Effector memory CD8-positive, alpha-beta T cell (primary cell): ENCODE data around the gene MAST1.
"Not testable (repeated sequence)": the region's sequence is repeated elsewhere in the genome, so short reads cannot be mapped to it uniquely, and the experiment has no call there.

Experiments
- ATAC-seq: fragments of 150-1000 bp; cut with Tn5 transposase; replicated peaks from 2 replicates; pipeline ENCODE4 v1.10.0; 2021; ENCODE audit warnings: mild to moderate bottlenecking, moderate library complexity
- DNase-seq, 3 experiments: peaks; one replicate each; pipeline ENCODE4 v3.0.0; 2021
- H3K27ac Mint-ChIP-seq, 2 donors: one replicate each; pipeline ENCODE4 v1.8.0; 2022; ENCODE audit warnings: mild to moderate bottlenecking in 2 of 2, mixed read lengths in 2 of 2, moderate library complexity in 2 of 2
- H3K27me3 Mint-ChIP-seq, 2 donors: one replicate each; pipeline ENCODE4 v1.8.0; 2022; ENCODE audit warnings: mixed read lengths in 2 of 2
- H3K36me3 Mint-ChIP-seq: one replicate; pipeline ENCODE4 v1.8.0; 2022; ENCODE audit warnings: mild to moderate bottlenecking, moderate library complexity, mixed read lengths; ENCODE audit not compliant: insufficient read depth
- H3K4me1 Mint-ChIP-seq, 2 donors: one replicate each; pipeline ENCODE4 v1.8.0; 2022; ENCODE audit warnings: low read depth in 2 of 2, mixed read lengths in 2 of 2
- H3K4me3 Mint-ChIP-seq, 2 donors: one replicate each; pipeline ENCODE4 v1.8.0; 2022; ENCODE audit warnings: mild to moderate bottlenecking in 2 of 2, mixed read lengths in 2 of 2, moderate library complexity in 2 of 2
- H3K9me3 Mint-ChIP-seq, 2 donors: one replicate each; pipeline ENCODE4 v1.8.0; 2022; ENCODE audit warnings: mixed read lengths in 2 of 2

MAST1 gene

DNA sequence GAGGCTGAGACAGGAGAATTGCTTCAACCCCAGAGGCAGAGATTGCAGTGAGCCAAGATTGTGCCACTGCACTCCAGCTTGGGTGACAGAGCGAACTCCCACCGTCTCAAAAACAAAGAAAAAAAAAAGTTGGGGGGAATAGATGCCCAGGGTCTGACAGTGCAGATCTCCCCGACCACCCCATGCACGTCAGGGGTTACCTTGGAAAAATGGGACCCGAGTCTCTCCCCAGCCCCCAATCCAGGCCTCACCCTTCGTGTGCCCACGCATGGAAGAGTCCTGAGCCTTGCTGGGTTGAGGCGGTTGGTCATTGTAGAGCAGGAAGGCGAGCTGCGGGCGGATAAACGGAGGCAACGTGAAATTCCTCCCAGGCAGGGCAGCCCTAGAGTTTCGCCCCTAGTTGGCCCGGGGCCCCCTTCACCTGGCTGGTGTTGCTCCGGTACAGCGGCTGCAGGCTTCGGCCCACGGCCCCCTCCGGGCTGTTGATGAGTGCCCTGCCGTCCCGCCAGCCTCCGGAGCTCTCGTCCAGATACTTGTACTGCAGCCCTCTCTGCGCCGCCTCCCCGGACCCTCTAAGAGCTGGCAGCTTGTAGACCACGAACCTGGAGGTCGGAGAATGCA lies 42.3 kb downstream of the MAST1 start:
- peaks cover 29 to 30% of the 10 kb centered on the region in 2 donors for H3K4me1 Mint-ChIP-seq
- no peak for ATAC-seq
- H3K4me3 Mint-ChIP-seq: peak overlapping the region; percentile 85 to 88
- H3K9me3 Mint-ChIP-seq: no peaks in the 10 kb centered on the region
- DNase-seq: peak in 1 of 3 experiments; percentile 19
- H3K27me3 Mint-ChIP-seq: no peaks in the 10 kb centered on the region
- H3K36me3 Mint-ChIP-seq: peaks cover 46% of the 10 kb centered on the region
- H3K27ac Mint-ChIP-seq: peak overlapping the region; percentile 79 to 94

DNA sequence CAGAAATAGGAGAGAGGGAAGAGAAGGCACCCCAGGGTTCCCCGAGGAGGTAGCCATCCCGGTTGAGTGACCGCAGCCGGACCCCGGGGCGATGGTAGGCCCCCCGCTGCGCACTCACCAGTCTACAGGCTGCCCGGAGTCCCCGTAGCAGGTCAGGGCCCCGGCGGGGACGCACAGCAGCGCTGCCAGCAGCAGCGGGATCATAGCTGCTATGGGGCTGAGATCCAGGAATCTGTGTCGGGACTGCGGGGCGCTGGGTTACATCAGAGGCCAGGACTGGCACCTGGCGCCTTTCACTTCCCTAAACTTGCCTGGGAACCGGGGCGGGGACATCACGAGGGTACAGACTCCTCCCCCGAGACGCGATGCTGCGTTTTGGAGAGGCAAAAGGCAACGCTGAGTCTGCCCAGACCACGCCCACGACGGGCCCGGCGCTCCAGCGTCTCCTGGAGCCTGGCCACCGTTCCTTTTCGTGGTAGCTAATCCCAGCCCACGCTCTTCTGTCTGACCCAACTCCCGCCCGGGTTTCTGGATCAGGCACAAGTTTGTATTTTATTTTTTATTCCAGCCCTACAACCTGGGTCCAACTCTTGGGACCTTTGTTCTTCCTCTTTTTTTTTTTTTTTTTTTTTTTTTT lies 43.0 kb downstream of the MAST1 start, which contains the start of gene DNASE2:
Gene DNASE2 (minus strand): TSS at position 278 of the 637 bp plus-strand sequence. CDS start 74 bp downstream, at position 204.
- ATAC-seq (peak; percentile 73), DNase-seq (peak; percentile 73 to 81 (median 76))
- H3K36me3 Mint-ChIP-seq: peaks cover 44% of the 10 kb centered on the region
- peak within 1 kb of the TSS; percentile 85 to 88 for H3K4me3 Mint-ChIP-seq
- H3K27ac Mint-ChIP-seq: peak within 1 kb of the TSS; percentile 79 to 94
- H3K9me3 Mint-ChIP-seq: no peaks in the 10 kb centered on the region
- H3K27me3 Mint-ChIP-seq: no peaks in the 10 kb centered on the region
- peaks cover 29 to 30% of the 10 kb centered on the region in 2 donors for H3K4me1 Mint-ChIP-seq

DNA sequence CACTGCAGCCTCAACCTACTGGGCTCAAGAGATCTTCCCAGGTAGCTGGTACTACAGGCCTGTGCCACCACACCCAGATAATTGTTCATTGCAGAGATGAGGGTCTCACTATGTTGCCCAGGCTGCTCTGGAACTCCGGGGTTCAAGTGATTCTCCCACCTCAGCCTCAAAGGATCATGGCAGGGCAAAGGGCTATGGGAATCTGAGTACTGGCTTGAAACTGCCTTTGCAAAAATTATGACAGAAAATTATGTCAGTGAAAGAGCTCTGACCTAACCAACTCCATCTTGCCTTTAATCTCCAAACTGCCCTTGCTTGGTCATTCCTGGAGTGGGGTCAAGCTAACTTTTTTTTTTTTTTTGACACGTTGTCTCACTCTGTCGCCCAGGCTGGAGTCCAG lies 44.3 kb downstream of the MAST1 start:
- no peak for ATAC-seq
- H3K36me3 Mint-ChIP-seq: peaks cover 35% of the 10 kb centered on the region
- DNase-seq: no peak
- peak overlapping the region; percentile 85 to 88 for H3K4me3 Mint-ChIP-seq
- H3K9me3 Mint-ChIP-seq: no peaks in the 10 kb centered on the region
- peaks cover 33% of the 10 kb centered on the region in 2 donors for H3K4me1 Mint-ChIP-seq
- H3K27ac Mint-ChIP-seq: peak overlapping the region; percentile 79 to 94
- no peaks in the 10 kb centered on the region for H3K27me3 Mint-ChIP-seq

DNA sequence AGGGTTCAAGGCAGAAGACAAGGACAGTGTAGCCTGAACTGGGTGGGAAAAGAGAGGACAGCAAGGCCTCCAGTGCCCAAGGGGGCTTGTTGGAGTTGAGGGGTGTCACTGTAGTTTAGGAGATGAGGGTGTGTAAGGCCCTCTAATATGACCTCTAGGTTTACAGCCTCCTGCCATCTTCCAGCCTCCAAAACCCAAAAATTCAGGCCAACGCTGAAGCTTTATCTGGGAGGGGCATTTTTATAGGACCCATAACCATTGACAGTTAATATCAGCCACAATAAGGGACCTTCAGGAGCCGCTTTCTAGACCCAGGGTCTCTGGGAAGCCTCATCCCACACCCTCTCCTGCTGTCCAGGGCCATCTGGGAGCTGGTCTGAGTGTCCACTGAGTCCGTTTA lies 45.9 kb downstream of the MAST1 start:
- H3K27ac Mint-ChIP-seq: no peak overlapping the region
- peak overlapping the region; percentile 89 to 92 for H3K4me3 Mint-ChIP-seq
- no peak for DNase-seq
- peaks cover 28 to 30% of the 10 kb centered on the region in 2 donors for H3K4me1 Mint-ChIP-seq
- no peak for ATAC-seq
- peaks cover 23% of the 10 kb centered on the region for H3K36me3 Mint-ChIP-seq
- H3K9me3 Mint-ChIP-seq: no peaks in the 10 kb centered on the region
- no peaks in the 10 kb centered on the region for H3K27me3 Mint-ChIP-seq

DNA sequence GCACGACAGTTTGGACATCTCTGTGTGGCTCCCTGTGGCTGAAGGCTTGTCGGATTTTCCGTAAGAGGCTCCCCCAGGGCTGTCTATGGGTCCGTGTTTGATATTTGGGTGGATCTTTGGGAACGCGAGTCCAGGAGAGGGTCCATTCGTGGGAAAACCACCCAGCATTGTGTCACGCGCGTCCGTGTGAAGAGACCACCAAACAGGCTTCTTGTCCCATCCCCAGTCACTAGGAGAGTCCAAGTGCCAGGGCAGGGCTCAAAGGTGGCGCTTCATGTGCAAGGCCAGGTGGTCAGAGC lies 46.3 kb downstream of the MAST1 start:
- ATAC-seq (no peak), DNase-seq (no peak)
- Mint-ChIP-seq H3K27ac (no peak overlapping the region), H3K4me3 (peak overlapping the region; percentile 89 to 92), H3K9me3 (no peaks in the 10 kb centered on the region), H3K27me3 (no peaks in the 10 kb centered on the region), H3K4me1 (peaks cover 24 to 28% of the 10 kb centered on the region in 2 donors), H3K36me3 (peaks cover 20% of the 10 kb centered on the region)

DNA sequence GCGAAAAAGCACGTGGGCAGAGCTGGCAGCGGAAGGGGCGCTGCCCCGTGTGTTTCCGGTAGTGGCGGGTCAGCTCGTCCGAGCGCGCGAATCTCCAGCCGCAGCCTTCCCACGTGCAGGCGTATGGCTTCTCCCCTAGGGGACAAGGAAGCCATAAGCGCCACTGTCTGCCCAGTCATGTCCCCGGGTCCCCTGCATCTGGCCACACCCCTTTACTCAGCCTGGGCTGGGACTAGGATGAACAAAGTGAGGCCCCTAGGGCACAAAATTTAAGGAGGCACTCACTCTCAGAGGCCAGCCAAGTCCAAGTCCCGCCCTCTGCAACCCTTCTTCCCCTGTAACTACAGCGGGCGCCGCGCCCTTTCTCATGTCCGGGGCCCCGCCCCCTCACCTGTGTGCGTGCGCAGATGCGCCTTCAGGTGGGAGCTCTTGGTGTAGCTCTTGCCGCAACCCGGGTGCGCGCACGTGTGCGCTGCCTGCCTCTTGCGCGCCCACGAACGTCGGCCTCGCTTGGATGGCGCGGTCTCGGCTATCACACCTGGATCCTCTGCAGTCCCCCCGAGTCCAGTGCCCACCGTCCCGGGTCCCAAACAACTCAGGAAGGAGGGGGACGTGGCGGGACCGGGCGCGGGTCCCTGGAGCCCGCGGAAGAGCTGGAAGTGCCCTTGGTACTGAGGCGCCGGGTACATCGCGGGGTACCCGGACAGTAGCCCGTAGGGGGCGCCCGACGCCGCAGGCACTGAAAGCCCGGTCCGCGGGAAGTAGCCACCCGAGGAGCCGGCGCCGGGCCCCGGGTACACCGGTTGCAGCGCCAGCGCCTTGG lies 46.8 kb downstream of the MAST1 start:
- Mint-ChIP-seq H3K36me3 (peaks cover 20% of the 10 kb centered on the region), H3K4me3 (peak overlapping the region; percentile 89 to 92), H3K4me1 (peaks cover 19 to 24% of the 10 kb centered on the region in 2 donors), H3K27ac (peak overlapping the region in 1 of 2 donors; percentile 80), H3K9me3 (no peaks in the 10 kb centered on the region), H3K27me3 (no peaks in the 10 kb centered on the region)
- ATAC-seq (peak; percentile 70), DNase-seq (peak; percentile 74 to 81 (median 79))

DNA sequence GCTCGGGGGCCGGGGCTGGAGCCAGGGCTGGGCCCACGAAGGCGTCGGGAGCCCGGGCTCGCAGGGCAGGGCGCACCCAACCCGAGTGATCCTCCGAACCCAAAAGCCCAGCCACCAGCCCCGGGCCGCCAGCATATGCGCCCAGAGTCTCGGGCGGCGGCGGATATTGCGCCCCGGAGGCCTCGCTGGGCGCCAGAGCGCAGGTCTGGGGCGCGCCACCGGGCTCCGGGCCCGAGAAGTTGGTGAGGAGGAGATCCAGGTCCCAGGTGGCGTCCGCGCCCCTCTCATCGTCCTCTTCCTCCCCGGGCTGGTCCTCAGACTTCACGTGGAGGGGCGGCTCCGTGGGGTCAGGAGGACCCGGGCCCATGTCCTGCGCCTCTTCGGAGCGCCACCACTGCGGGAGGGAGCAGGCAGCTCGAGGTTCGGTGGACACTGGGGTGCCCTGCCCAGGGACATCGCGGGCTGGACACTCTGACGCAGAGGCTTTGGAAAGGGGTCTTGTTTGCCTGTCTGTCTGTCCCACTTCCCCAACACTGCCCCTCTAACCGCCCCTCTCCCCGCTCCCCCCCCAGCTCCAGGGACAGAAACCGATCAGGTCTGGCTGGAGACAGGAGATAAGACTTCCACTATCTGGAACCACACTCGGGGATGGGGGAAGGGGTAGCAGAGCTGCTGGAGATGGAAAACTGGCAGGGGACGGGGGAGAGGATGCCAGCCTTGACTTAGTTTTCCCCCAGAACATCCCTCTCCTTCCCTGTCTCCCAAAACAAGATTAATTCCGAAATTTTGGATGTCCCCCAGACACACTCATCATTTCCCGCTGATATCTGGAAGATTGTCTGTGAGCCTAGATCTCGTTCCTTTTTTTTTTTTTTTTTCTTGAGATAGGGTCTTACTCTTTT lies 47.7 kb downstream of the MAST1 start:
- Mint-ChIP-seq H3K4me3 (peak overlapping the region; percentile 69 to 70), H3K36me3 (peaks cover 26% of the 10 kb centered on the region), H3K27ac (peak overlapping the region in 1 of 2 donors; percentile 28), H3K27me3 (no peaks in the 10 kb centered on the region), H3K9me3 (no peaks in the 10 kb centered on the region), H3K4me1 (peaks cover 18 to 24% of the 10 kb centered on the region in 2 donors)
- ATAC-seq: peak; percentile 11
- no peak for DNase-seq

DNA sequence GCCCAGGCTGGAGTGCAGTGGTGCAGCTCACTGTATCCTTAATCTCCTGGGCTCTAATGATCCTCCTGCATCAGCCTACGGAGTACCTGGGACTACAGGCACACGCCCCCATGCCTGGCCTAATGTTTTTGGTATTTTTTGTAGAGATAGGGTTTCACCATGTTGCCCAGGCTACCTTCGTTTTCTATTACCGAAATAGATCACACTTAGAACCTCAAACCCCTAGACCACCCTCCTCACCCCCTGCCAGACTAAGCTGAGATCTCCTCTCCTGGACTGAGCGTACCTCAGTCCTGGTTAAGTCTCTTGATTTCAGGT lies 48.3 kb downstream of the MAST1 start:
- H3K4me3 Mint-ChIP-seq: peak overlapping the region; percentile 69 to 70
- ATAC-seq (no peak), DNase-seq (no peak)
- peaks cover 21 to 28% of the 10 kb centered on the region in 2 donors for H3K4me1 Mint-ChIP-seq
- no peaks in the 10 kb centered on the region for H3K9me3 Mint-ChIP-seq
- no peaks in the 10 kb centered on the region for H3K27me3 Mint-ChIP-seq
- peaks cover 23% of the 10 kb centered on the region for H3K36me3 Mint-ChIP-seq
- H3K27ac Mint-ChIP-seq: peak overlapping the region in 1 of 2 donors; percentile 28

DNA sequence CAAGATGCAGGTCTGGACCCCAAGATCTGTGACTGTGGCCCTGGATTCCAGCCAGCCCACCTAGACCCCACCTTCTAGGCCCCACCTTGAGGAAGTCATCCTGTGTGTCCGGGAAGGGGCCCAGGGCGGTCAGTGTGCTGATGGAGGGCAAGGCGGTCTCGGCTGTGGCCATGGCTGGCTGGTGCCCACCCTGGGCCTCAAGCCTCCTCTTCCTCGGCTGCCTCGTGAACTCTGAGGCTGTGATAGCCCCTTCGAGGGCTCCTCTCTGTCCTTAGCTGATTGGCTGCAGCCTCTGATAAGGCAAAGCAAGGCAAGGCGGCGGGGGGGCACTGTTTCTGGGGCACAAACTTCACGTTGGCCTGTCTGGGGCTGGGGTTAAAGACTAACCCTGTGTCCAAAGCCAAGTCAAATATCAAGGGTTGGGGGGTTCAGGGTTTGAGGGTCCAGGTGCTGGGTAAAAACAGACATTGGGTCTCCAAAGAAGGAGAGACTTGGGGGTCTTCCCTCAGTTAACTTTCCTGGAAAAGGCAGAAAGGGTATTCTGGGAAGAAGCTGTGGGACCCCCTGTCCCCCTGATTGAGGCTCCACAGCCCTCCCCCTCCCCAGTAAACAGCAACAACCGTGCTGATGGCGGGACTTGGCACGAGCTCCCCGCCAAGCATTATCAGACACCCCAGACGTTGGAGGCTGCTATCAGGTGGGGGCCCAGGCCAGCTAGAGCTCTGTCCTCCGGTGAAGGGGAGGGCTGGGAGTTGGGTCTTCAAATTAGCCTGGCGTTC lies 48.8 kb downstream of the MAST1 start, which contains the start of gene KLF1:
Gene KLF1 (minus strand): TSS at position 233 of the 779 bp plus-strand sequence. CDS start 61 bp downstream, at position 172.
- Mint-ChIP-seq H3K27me3 (no peaks in the 10 kb centered on the region), H3K9me3 (no peaks in the 10 kb centered on the region), H3K4me3 (peak within 1 kb of the TSS; percentile 69 to 70), H3K4me1 (peaks cover 25 to 30% of the 10 kb centered on the region in 2 donors), H3K27ac (peak within 1 kb of the TSS in 1 of 2 donors; percentile 28), H3K36me3 (peaks cover 23% of the 10 kb centered on the region)
- no peak for ATAC-seq
- no peak for DNase-seq

DNA sequence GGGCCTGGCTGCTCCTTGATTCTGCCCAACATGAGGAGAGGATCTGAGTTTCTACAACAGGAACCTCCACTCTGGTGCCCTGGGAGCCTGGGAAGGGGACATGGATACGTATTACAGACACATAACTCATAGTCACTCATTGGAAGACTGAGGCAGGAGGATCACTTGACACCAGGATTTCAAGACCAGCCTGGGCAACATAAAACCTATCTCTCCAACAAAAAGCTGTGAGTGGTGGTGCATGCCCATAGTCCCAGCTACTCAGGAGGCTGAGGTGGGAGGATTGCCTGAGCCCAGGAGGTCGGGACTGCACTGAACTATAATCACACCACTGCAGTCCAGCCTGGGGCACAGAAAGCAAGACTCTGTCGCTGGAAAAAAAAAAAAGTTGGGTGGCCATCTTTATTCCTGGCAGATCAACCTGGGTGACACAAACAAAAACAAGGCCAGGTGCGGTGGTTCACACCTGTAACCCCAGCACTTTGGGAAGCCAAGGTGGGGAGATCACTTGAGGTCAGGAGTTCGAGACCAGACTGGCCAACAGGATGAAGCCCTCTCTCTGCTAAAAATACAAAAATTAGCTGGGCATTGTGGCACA lies 49.8 kb downstream of the MAST1 start:
- Mint-ChIP-seq H3K4me1 (peaks cover 27 to 29% of the 10 kb centered on the region in 2 donors), H3K27ac (no peak overlapping the region), H3K27me3 (no peaks in the 10 kb centered on the region), H3K9me3 (no peaks in the 10 kb centered on the region), H3K4me3 (no peak overlapping the region), H3K36me3 (peaks cover 23% of the 10 kb centered on the region)
- DNase-seq: no peak
- ATAC-seq: no peak

DNA sequence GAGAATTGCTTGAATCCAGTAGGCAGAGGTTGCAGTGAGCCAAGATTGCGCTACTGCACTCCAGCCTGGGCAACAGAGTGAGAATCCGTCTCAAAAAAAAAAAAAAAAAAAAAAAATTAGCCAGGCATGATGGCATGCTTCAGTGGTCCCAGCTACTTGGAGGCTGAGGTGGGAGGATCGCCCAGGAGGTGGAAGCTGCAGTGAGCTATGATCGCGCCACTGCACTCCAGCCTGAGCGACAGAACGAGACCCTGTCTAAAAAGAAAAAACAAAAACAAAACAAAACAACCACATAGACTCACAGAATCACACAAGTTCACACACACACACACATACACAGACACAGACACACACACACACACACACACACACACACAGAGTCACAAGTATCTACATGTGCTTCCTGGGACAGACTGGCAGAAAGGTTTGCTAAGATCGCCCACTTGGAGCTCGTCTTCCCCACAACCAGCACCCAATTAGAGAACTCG lies 52.0 kb downstream of the MAST1 start:
- Mint-ChIP-seq H3K4me3 (peak overlapping the region; percentile 96 to 99), H3K36me3 (peaks cover 24% of the 10 kb centered on the region), H3K4me1 (peaks cover 21% of the 10 kb centered on the region in 2 donors), H3K27ac (peak overlapping the region; percentile 92 to 96)
- not testable (repeated sequence) for H3K9me3 Mint-ChIP-seq, DNase-seq, H3K27me3 Mint-ChIP-seq, ATAC-seq
